Adrenal gland (tissue), 5 donors: Measurements from ENCODE around the gene TANC1.

Experiments used
- POLR2A ChIP-seq, 2 donors: fragments of 450-650 bp; IDR thresholded peaks; one replicate each; pipeline ENCODE4 v1.6.1; 2017; ENCODE audit warnings: antibody characterized with exemption in 2 of 2, mild to moderate bottlenecking in 2 of 2, moderate library complexity in 1 of 2
- TF ChIP-seq, protein P1 (sequence below), 6 experiments: fragments of 450-650 bp in 4 of 6; fragments of 200-600 bp in 2 of 6; sonication (generic) in 1 of 6; IDR thresholded peaks; 1 replicate in 5 of 6; 2 replicates in 1 of 6; pipeline versions ENCODE4 v1.5.1 to v1.8.0; 2016 to 2021; ENCODE audit warnings: antibody characterized with exemption in 6 of 6, mild to moderate bottlenecking in 2 of 6, moderate library complexity in 1 of 6
- donor health status: DM: no; HTN: no; CAD: no.

DNA sequence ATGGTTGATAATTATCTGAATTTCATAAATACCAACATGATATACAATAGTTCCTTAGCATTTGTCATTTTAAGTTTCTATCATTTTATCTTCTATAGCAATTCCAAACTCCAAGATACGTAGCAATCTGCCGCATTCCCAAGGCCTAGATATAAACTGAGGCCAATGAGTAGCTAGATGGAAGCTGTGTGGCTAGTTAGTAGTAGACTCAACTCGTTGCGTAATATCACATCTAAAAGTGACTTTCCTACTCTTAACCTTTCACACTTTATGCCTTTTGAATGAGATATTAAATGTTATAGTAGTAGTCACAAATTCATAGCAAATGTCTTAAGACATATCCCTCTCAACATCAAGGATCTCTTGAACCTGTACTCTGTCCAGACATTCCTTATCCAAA lies 284.5 kb downstream of the TANC1 start:
- TF ChIP-seq, protein P1, sequence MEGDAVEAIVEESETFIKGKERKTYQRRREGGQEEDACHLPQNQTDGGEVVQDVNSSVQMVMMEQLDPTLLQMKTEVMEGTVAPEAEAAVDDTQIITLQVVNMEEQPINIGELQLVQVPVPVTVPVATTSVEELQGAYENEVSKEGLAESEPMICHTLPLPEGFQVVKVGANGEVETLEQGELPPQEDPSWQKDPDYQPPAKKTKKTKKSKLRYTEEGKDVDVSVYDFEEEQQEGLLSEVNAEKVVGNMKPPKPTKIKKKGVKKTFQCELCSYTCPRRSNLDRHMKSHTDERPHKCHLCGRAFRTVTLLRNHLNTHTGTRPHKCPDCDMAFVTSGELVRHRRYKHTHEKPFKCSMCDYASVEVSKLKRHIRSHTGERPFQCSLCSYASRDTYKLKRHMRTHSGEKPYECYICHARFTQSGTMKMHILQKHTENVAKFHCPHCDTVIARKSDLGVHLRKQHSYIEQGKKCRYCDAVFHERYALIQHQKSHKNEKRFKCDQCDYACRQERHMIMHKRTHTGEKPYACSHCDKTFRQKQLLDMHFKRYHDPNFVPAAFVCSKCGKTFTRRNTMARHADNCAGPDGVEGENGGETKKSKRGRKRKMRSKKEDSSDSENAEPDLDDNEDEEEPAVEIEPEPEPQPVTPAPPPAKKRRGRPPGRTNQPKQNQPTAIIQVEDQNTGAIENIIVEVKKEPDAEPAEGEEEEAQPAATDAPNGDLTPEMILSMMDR (IDR thresholded peaks at IDR 0.05): no peak
- no peak for TF ChIP-seq POLR2A (IDR thresholded peaks at IDR 0.05)
